AG04449 (cell line): Measurements from ENCODE around the gene FHAD1.

Experiments used
- CTCF ChIA-PET: fragments of 350-600 bp; formaldehyde crosslinking; extraction: SDS; loops from one replicate; lab custom pipeline; 2021; ENCODE audit warnings: antibody characterized with exemption; lab: Yijun Ruan, JAX
- POLR2A ChIA-PET: fragments of 400-600, 350-600 bp; formaldehyde crosslinking; extraction: SDS; loops from one replicate; lab custom pipeline; 2020; ENCODE audit warnings: antibody characterized with exemption, inconsistent platforms; lab: Yijun Ruan, JAX
- DNase-seq: peaks from one replicate; pipeline ENCODE4 v3.0.0-alpha.2; 2010; ENCODE audit warnings: low read depth, low spot score
- H3K4me3 ChIP-seq: 2 replicates; pipeline ENCODE4 v1.5.1; 2011; ENCODE audit warnings: low read depth, mild to moderate bottlenecking, control low read depth, low read length
- CTCF ChIP-seq: IDR thresholded peaks from one replicate; pipeline ENCODE4 v1.5.1; 2011; ENCODE audit warnings: mild to moderate bottlenecking, moderate library complexity, low read length, control low read depth, inconsistent platforms; ENCODE audit not compliant: insufficient read depth; ENCODE audit errors: missing control alignments

FHAD1 gene

GRCh38 chr1:15349133-15349532 is 102.1 kb downstream of the FHAD1 start:
- CTCF ChIA-PET = no interaction called here
- POLR2A ChIA-PET = no interaction called here
- DNase-seq = no peak
- no peak overlapping the region for H3K4me3 ChIP-seq
- TF ChIP-seq CTCF = no peak

GRCh38 chr1:15350151-15350550 is 103.1 kb downstream of the FHAD1 start:
- no peak for TF ChIP-seq CTCF
- CTCF ChIA-PET = interaction anchor here (0.6 to 1.0 kb wide), 3 partner anchors 15 to 28 kb away, joined by 3 read pairs; no protein-coding TSS in a partner anchor
- POLR2A ChIA-PET = no interaction called here

GRCh38 chr1:15350551-15351200 is 103.7 kb downstream of the FHAD1 start:
- CTCF ChIA-PET = interaction anchor here (0.7 to 1.1 kb wide), 3 partner anchors 10 to 27 kb away, joined by 3 read pairs; no protein-coding TSS in a partner anchor
- TF ChIP-seq CTCF = no peak
- POLR2A ChIA-PET = no interaction called here
- H3K4me3 ChIP-seq = no peak overlapping the region
- DNase-seq = no peak

More at GRCh38 chr1:15350151-15350550, 103.1 kb downstream of the FHAD1 start:
- DNase-seq = no peak
- H3K4me3 ChIP-seq = no peak overlapping the region

GRCh38 chr1:15351310-15351709 is 104.3 kb downstream of the FHAD1 start:
- CTCF ChIA-PET = interaction anchor here (1.1 to 1.6 kb wide), 2 partner anchors 10 to 28 kb away, joined by 3 to 4 read pairs; no protein-coding TSS in a partner anchor
- no peak overlapping the region for H3K4me3 ChIP-seq
- TF ChIP-seq CTCF = no peak
- DNase-seq = no peak
- POLR2A ChIA-PET = no interaction called here

GRCh38 chr1:15352128-15352957 is 105.3 kb downstream of the FHAD1 start:
- DNase-seq = no peak
- ChIA-PET CTCF (interaction anchor here (0.7 to 1.6 kb wide), 2 partner anchors 10 to 29 kb away, joined by 3 to 4 read pairs; no protein-coding TSS in a partner anchor), POLR2A (no interaction called here)
- H3K4me3 ChIP-seq = no peak overlapping the region
- no peak for TF ChIP-seq CTCF
